Frontal cortex (tissue), 4 donors: ENCODE measurements around the gene TXNL1. TPM values are rescaled to one million over a fixed set of nuclear protein-coding genes. Genes with fewer than 3 reads are reported as not detected.
"Not testable (repeated sequence)": the region's sequence is repeated elsewhere in the genome, so short reads cannot be mapped to it uniquely, and the experiment has no call there.

Experiments
- DNase-seq, 2 donors: peaks; one replicate each; pipeline ENCODE4 v3.0.0; 2012; ENCODE audit warnings: low spot score in 2 of 2
- FAIRE-seq: peaks from 2 replicates; lab custom pipeline; 2012; peaks lifted over from hg19 to GRCh38; lab: Jason Lieb, UNC
- total RNA-seq: library from RNA; depleted of rRNA; stranded (reverse); fragments of >200 nt; gene quantifications from one replicate; pipeline ENCODE4 v1.2.3, GENCODE V29; 2014
- donor health status: control.
- donor health status: control.
- donor health status: control.

The TXNL1 gene
- 53.4 TPM for total RNA-seq

DNA sequence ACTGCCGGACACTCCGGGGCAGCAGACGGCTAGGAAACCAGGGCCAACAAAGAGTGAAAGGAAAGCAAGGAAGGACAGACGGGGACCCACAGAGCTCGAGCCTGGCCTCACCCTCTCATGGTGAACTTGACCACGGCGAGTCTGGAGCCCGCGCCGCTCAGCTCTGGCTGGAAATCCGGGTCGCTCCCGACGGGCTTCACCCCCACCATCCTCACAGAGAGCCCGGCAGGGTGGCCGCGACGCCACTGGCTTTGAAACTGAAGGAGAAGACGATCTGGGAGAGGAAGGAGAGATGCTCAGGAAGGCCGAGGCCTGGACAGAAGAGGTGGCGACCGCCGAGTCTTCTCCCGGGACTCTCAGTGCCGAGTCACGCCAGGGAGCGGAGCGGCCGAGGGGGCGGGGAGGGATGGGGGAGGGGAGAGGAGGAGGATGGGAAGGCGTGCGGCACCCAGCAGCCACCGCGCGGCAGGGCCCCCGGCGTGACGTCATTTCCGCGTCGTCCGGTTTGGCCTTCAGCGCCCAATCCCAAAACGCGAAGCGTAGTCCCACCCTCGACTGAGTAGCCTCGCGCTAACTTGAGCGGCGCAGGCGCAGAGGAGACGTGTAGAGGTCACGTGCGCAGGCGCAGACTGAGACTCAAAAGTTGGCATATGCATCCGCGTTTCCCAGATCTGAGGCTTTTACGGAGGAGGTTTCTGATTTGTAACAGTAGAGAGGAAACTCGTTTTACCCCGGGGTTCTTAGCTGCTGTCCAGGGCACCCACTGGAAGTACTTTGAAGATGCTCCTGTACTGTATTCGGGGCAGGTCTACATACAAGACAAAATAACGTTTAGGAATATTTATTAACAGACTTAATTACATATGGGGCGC lies at the start of gene TXNL1:
TXNL1 (minus strand) TSS at position 361 of the 872 bp plus-strand sequence; CDS start at position 209, 152 bp downstream.
- DNase-seq (peak; percentile 82 to 91), FAIRE-seq (no peak)

GRCh38 chr18:56684277-56684676 lies 45.9 kb upstream of the TXNL1 start:
- FAIRE-seq (no peak), DNase-seq (no peak)

DNA sequence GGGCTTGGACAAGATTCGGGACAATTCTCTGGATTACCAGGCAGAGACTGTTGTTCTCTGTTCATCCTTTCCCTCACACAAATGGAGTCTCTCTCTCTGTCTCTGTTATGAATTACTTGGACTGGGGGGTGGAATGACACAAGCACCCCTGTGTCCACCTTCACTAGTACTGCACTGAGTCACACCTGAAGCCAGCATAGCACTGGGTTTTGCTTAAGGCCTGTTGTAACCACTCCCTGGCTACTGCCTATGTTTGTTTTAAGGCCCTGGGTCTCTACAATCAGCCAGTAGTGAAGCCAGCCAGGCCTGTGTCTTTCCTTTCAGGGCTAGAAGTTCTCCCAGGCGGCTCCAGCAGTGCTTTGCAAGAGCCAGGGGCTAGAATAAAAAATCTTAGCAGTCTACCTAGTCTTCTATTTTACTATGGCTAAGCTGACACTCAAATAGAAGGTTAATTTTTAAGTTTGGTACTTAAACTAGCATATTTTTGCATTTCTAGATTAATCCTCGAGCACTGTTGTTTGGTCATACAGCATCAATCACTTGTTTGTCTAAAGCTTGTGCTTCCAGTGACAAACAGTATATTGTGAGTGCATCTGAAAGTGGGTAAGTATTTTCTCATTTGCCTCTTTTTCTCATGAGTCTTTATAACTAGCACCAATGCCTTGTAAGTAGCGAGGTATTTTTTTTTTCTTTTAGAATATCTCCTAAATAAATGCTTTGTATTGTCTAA lies 40.6 kb upstream of the TXNL1 start:
- FAIRE-seq (peak; percentile 87), DNase-seq (peak in 1 of 2 donors; percentile 5)

GRCh38 chr18:56676639-56677038 lies 38.2 kb upstream of the TXNL1 start:
- no peak for FAIRE-seq
- no peak for DNase-seq

DNA sequence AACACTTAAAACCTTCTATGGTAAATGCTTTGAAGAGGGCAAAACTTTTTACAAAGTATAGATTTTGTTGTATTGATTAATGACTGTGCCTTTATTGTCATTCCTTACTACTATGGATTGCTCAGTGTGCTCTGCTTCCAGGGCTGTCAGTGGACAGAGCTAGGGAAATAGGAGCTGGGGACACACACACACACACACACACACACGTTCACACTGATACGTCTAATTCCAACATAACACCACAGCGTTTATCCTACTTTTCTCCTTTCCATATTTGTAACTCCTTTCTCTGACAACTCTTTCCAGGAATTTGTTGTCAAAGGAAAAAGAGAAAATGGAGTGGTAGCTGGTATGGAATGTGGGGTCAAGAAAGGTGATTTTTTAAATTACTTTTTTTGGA lies 34.6 kb upstream of the TXNL1 start:
- FAIRE-seq: no peak
- DNase-seq: no peak

DNA sequence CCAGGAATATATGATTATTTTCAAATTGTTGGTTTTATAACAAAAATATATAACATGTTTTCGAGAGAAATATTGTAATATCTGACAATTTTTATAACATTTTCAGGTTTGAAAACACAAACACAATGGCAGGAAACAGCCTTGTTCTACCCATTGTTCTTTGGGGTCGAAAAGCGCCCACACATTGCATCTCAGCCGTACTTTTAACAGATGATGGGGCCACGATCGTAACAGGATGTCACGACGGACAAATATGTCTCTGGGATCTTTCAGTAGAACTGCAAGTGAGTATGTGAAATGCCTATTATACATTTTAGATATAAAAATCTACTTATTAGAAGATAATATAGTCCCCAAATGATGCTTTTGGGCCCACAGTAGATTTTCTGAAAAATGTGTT lies 34.0 kb upstream of the TXNL1 start:
- FAIRE-seq (no peak), DNase-seq (no peak)

DNA sequence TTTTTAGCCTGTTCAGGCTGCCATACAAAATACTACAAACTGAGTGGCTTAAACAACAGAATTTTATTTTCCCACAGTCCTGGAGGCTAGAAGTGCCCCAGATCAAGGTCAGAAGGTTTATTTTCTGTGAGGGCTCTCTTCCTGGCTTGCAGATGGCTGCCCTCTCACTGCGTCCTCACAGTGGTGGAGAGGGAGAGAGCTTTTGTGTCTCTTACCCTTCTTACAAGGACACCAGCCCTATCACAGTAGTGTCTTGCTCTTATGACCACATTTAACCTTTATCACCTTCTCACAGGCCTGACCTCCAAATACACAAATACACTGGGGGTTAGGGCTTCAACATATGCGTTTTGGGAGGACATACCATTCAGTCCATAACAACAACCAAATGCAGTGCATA lies 24.5 kb upstream of the TXNL1 start:
- FAIRE-seq (no peak), DNase-seq (no peak)

- DNase-seq: no peak
- FAIRE-seq: no peak
These were observed 24.1 kb upstream of the TXNL1 start for GRCh38 chr18:56662502-56662901.

- DNase-seq (no peak), FAIRE-seq (no peak)
These were observed 23.6 kb upstream of the TXNL1 start for GRCh38 chr18:56662063-56662408.

DNA sequence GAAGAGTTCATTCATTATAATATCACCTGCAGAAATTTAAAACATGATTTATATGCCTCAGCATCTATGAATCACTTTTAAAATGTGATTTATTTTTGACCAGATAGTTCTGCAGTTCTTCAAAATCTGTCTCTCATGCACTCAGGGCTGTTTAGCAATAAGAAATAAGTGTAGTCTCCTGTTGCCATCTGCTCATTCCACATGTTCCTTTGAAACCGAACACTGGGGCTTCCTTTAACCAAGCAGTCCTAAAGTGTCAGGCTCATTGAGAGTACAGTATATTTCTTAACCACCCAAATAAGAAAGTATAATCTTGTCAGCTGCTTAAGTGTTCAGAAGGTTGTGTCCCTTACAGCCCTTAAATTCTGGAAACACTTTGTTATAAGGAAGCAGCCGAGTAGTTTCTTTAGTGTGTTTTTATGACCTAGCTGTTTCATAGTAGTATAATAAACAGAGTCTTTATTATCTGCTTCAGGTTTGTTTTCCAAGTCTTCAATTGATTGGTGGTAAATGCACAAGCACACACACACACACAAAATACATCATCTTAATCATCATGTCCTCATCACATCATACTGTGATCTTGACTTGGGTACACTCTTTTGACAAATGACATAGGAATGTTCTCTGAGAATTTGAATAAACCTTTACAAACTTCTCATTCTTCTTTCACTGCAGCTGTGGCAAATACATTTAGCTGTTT lies 23.1 kb upstream of the TXNL1 start:
- DNase-seq (no peak), FAIRE-seq (no peak)

GRCh38 chr18:56660655-56661054 lies 22.3 kb upstream of the TXNL1 start:
- no peak for FAIRE-seq

GRCh38 chr18:56659111-56659510 lies 20.7 kb upstream of the TXNL1 start:
- no peak for FAIRE-seq

More at GRCh38 chr18:56660655-56661054, 22.3 kb upstream of the TXNL1 start:
- no peak for DNase-seq

GRCh38 chr18:56658261-56658660 lies 19.9 kb upstream of the TXNL1 start:
- DNase-seq: no peak
- no peak for FAIRE-seq

More at GRCh38 chr18:56659111-56659510, 20.7 kb upstream of the TXNL1 start:
- no peak for DNase-seq

DNA sequence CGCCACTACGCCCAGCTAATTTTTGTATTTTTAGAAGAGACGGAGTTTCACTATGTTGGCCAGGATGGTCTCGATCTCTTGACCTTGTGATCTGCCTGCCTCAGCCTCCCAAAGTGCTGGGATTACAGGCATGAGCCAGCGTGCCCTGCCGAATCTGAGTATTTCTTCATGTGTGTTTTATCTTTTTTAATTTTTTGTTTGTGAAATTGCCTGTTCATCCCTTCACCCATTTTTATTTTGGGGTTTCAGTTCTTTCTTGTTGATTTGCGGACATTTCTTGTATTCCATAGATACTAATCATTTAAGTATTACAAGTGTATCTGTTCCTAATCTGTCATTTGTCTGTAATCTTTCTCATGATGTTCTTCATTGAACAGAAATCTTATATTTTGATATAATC lies 15.9 kb upstream of the TXNL1 start:
- not testable (repeated sequence) for FAIRE-seq, DNase-seq

DNA sequence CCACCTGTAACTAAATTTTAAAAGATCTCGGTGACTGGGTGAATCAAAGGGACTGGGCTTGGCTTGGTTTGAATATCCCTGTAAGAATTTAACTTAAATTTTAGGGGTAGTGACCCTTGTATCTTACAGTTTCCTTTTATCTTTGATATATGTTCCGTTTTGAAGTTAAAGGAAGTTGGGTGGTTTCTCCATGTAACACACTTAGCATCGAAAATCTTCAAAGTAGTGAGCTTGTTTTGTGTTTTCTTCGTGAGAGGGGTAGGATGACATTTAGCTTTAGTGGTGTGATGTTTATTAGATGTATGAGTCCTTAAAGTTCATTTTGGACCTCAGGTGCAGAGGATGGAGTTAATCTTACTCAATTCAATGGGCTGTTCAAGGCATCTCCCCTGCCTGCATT lies 14.4 kb upstream of the TXNL1 start:
- FAIRE-seq (no peak), DNase-seq (no peak)

GRCh38 chr18:56651771-56652092 lies 13.3 kb upstream of the TXNL1 start:
- DNase-seq (no peak), FAIRE-seq (no peak)

GRCh38 chr18:56650944-56651770 lies 12.8 kb upstream of the TXNL1 start, which contains the start of gene WDR7:
WDR7 (plus strand) TSS chr18:56651359; CDS start chr18:56672516, 21,157 bp downstream.
- peak; percentile 46 to 69 for DNase-seq
- no peak for FAIRE-seq

GRCh38 chr18:56649996-56650395 lies 11.6 kb upstream of the TXNL1 start:
- FAIRE-seq (no peak), DNase-seq (no peak)

GRCh38 chr18:56647951-56648893 lies 9.8 kb upstream of the TXNL1 start:
- FAIRE-seq: no peak
- DNase-seq: no peak
